ENCODE data around the gene GAN. TPM values are rescaled to one million over a fixed set of nuclear protein-coding genes. Genes with fewer than 3 reads are reported as not detected.

The GAN gene
- total RNA-seq, 1 donor from 2014 or later: 20.9 TPM

GRCh38 chr16:81435567-81435966 lies 120.8 kb downstream of the GAN start:
- no peak overlapping the region for H3K27ac ChIP-seq (ENCODE audit: low read depth, low read length)
- Mint-ChIP-seq H3K4me1 (ENCODE audit: low read depth, unreplicated experiment) (peaks cover 14% of the 10 kb centered on the region), H3K4me3 (ENCODE audit: unreplicated experiment) (no peak overlapping the region), H3K27ac (ENCODE audit: unreplicated experiment) (no peak overlapping the region), H3K27me3 (ENCODE audit: low read depth, unreplicated experiment) (no peaks in the 10 kb centered on the region), H3K9me3 (ENCODE audit: unreplicated experiment) (no peaks in the 10 kb centered on the region), H3K36me3 (ENCODE audit: low read depth, unreplicated experiment) (peaks cover 2% of the 10 kb centered on the region)
- H3K4me1 ChIP-seq (ENCODE audit: insufficient read depth, low read length): peaks cover 13% of the 10 kb centered on the region
- no peaks in the 10 kb centered on the region for H4K20me1 ChIP-seq (ENCODE audit: insufficient read depth, low read length)
- H3K9me3 ChIP-seq (ENCODE audit: insufficient read depth, low read depth, low read length): no peaks in the 10 kb centered on the region
- DNase-seq (ENCODE audit: low read depth) (no peak), FAIRE-seq (no peak)
- no peaks in the 10 kb centered on the region for H3K79me2 ChIP-seq (ENCODE audit: insufficient read depth, low read length)
- H3K4me2 ChIP-seq (ENCODE audit: low read length): no peak overlapping the region
- H3K9ac ChIP-seq (ENCODE audit: low read length): no peak overlapping the region
- H3K4me3 ChIP-seq (ENCODE audit: insufficient read depth, low read depth, low read length): no peak overlapping the region
- no peaks in the 10 kb centered on the region for H3K36me3 ChIP-seq (ENCODE audit: insufficient read depth, low read length)
- no peak overlapping the region for H2AFZ ChIP-seq (ENCODE audit: low read depth, low read length)
- TF ChIP-seq EZH2 (IDR thresholded peaks at IDR 0.05; ENCODE audit: insufficient read depth, low read length) (no peak), CTCF (IDR thresholded peaks at IDR 0.05; ENCODE audit: insufficient read depth, low read depth, low read length) (no peak)
- peaks cover 4% of the 10 kb centered on the region for H3K27me3 ChIP-seq (ENCODE audit: insufficient read depth, low read length)

DNA sequence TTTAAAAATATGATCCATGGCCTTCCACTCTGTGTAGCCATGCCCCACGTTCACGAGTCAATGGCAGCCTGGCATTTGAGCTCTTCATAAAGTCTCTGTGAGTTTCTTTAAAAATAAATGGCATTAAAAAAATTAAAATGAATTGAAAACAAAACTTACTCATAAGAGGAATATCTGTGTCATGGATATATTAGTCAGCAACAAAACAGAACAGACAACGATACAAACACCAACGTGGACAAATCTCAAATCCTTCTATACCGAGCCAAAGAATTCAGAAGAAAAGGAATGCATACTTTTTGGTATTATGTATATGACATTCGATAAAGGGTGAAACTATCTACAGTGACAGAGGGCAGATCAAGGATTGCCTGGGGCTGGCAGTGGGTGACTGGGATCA lies 121.6 kb downstream of the GAN start:
- H3K9ac ChIP-seq (ENCODE audit: low read length): no peak overlapping the region
- TF ChIP-seq EZH2 (IDR thresholded peaks at IDR 0.05; ENCODE audit: insufficient read depth, low read length) (no peak), CTCF (IDR thresholded peaks at IDR 0.05; ENCODE audit: insufficient read depth, low read depth, low read length) (no peak)
- Mint-ChIP-seq H3K4me3 (ENCODE audit: unreplicated experiment) (no peak overlapping the region), H3K36me3 (ENCODE audit: low read depth, unreplicated experiment) (peaks cover 2% of the 10 kb centered on the region), H3K9me3 (ENCODE audit: unreplicated experiment) (no peaks in the 10 kb centered on the region), H3K27ac (ENCODE audit: unreplicated experiment) (no peak overlapping the region), H3K4me1 (ENCODE audit: low read depth, unreplicated experiment) (peaks cover 11% of the 10 kb centered on the region), H3K27me3 (ENCODE audit: low read depth, unreplicated experiment) (peaks cover 5% of the 10 kb centered on the region)
- H3K4me3 ChIP-seq (ENCODE audit: insufficient read depth, low read depth, low read length): no peak overlapping the region
- DNase-seq (ENCODE audit: low read depth): no peak
- H3K36me3 ChIP-seq (ENCODE audit: insufficient read depth, low read length): no peaks in the 10 kb centered on the region
- no peak overlapping the region for H2AFZ ChIP-seq (ENCODE audit: low read depth, low read length)
- no peaks in the 10 kb centered on the region for H4K20me1 ChIP-seq (ENCODE audit: insufficient read depth, low read length)
- no peaks in the 10 kb centered on the region for H3K9me3 ChIP-seq (ENCODE audit: insufficient read depth, low read depth, low read length)
- H3K27me3 ChIP-seq (ENCODE audit: insufficient read depth, low read length): peaks cover 10% of the 10 kb centered on the region
- no peak overlapping the region for H3K4me2 ChIP-seq (ENCODE audit: low read length)
- no peak for FAIRE-seq
- H3K4me1 ChIP-seq (ENCODE audit: insufficient read depth, low read length): peaks cover 9% of the 10 kb centered on the region
- no peaks in the 10 kb centered on the region for H3K79me2 ChIP-seq (ENCODE audit: insufficient read depth, low read length)
- H3K27ac ChIP-seq (ENCODE audit: low read depth, low read length): no peak overlapping the region

DNA sequence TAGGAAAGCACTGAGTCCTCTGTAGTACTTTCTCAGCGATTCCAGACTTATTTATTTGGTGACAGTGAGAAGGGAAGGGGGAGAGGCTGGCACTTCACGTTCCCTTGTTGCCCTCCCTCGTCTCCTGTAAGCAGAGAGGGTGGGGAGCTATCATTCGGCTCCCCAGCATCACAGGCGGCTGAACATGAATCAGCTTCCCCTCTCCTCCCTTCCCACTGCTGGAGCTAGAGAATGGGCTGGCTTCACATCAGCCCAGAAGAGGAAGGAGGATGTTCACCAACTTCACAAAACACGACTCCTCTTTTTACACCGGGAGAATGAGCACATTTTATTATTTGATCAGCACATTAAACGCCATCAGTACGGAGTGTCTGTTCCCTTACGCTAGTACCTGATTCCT lies 123.1 kb downstream of the GAN start:
- no peak for FAIRE-seq
- no peak overlapping the region for H3K27ac Mint-ChIP-seq (ENCODE audit: unreplicated experiment)
- no peak overlapping the region for H2AFZ ChIP-seq (ENCODE audit: low read depth, low read length)

More for the DNA sequence above, 123.1 kb downstream of the GAN start:
- Histone ChIP-seq H3K79me2 (ENCODE audit: insufficient read depth, low read length) (no peaks in the 10 kb centered on the region), H3K27me3 (ENCODE audit: insufficient read depth, low read length) (peaks cover 16% of the 10 kb centered on the region), H3K27ac (ENCODE audit: low read depth, low read length) (no peak overlapping the region), H3K4me1 (ENCODE audit: insufficient read depth, low read length) (no peaks in the 10 kb centered on the region), H3K4me3 (ENCODE audit: insufficient read depth, low read depth, low read length) (no peak overlapping the region), H3K9ac (ENCODE audit: low read length) (no peak overlapping the region), H3K36me3 (ENCODE audit: insufficient read depth, low read length) (no peaks in the 10 kb centered on the region), H4K20me1 (ENCODE audit: insufficient read depth, low read length) (no peaks in the 10 kb centered on the region), H3K9me3 (ENCODE audit: insufficient read depth, low read depth, low read length) (no peaks in the 10 kb centered on the region), H3K4me2 (ENCODE audit: low read length) (no peak overlapping the region)
- no peak overlapping the region for H3K4me3 Mint-ChIP-seq (ENCODE audit: unreplicated experiment)
- peaks cover 6% of the 10 kb centered on the region for H3K27me3 Mint-ChIP-seq (ENCODE audit: low read depth, unreplicated experiment)
- peaks cover 2% of the 10 kb centered on the region for H3K9me3 Mint-ChIP-seq (ENCODE audit: unreplicated experiment)
- H3K36me3 Mint-ChIP-seq (ENCODE audit: low read depth, unreplicated experiment): peaks cover 2% of the 10 kb centered on the region
- peaks cover 5% of the 10 kb centered on the region for H3K4me1 Mint-ChIP-seq (ENCODE audit: low read depth, unreplicated experiment)
- no peak for DNase-seq (ENCODE audit: low read depth)
- TF ChIP-seq CTCF (IDR thresholded peaks at IDR 0.05; ENCODE audit: insufficient read depth, low read depth, low read length) (no peak), EZH2 (IDR thresholded peaks at IDR 0.05; ENCODE audit: insufficient read depth, low read length) (no peak)

Other genes with a start within 250 kb of the GAN start
- gene C16orf46, start 237.7 kb upstream of the GAN start, total RNA-seq: 0.24 and 1.8 TPM in 2 replicates
- gene GCSH, start 218.6 kb upstream of the GAN start, total RNA-seq: 32.9 and 41.1 TPM in 2 replicates
- not detected in 2 replicates for gene BCO1, start 76.3 kb upstream of the GAN start, total RNA-seq
- gene CMIP, start 129.8 kb downstream of the GAN start, total RNA-seq: 64.5 and 71.5 TPM in 2 replicates

Data from astrocyte (in vitro differentiated cells and primary cell).